GM12878 (cell line): ENCODE measurements around the gene FOXD1.

Source experiments
- FOXM1 ChIP-seq: IDR thresholded peaks from 2 replicates; pipeline ENCODE4 v1.6.1; 2012; ENCODE audit warnings: low read depth, mild to moderate bottlenecking, inconsistent platforms, low read length, moderate library complexity
- POLR2AphosphoS5 ChIP-seq: IDR thresholded peaks from 2 replicates; pipeline ENCODE4 v1.6.1; 2011; ENCODE audit warnings: mild to moderate bottlenecking, low read length, inconsistent platforms
- SRF ChIP-seq, 2 experiments: IDR thresholded peaks; 2 replicates each; pipeline ENCODE4 v1.6.1; 2011; ENCODE audit warnings: low read depth in 2 of 2, low read length in 2 of 2, mild to moderate bottlenecking in 1 of 2, moderate library complexity in 1 of 2
- TF ChIP-seq, protein P1 (sequence below): IDR thresholded peaks from 2 replicates; pipeline ENCODE4 v1.6.1; 2011; ENCODE audit warnings: borderline replicate concordance, low read depth, mild to moderate bottlenecking, moderate library complexity, mixed read lengths, low read length; ENCODE audit not compliant: insufficient read depth; ENCODE audit errors: extremely low read length
- TF ChIP-seq, protein P2 (sequence below), 3 experiments: IDR thresholded peaks in 2 of 3; conservative IDR thresholded peaks in 1 of 3; 2 replicates each; pipeline ENCODE4 v1.5.1; 2011; ENCODE audit warnings: low read depth in 3 of 3, low read length in 3 of 3, mild to moderate bottlenecking in 3 of 3, control low read depth in 2 of 3, moderate library complexity in 2 of 3, inconsistent platforms in 1 of 3, mixed read lengths in 1 of 3; ENCODE audit not compliant: control insufficient read depth in 2 of 3, insufficient read depth in 1 of 3; ENCODE audit errors: extremely low read depth in 1 of 3
- TF ChIP-seq, protein P3 (sequence below): fragments of 450-650 bp; IDR thresholded peaks from 2 replicates; pipeline ENCODE4 v1.6.1; 2016; ENCODE audit warnings: mild to moderate bottlenecking
- TF ChIP-seq, protein P4 (sequence below): fragments of 450-650 bp; IDR thresholded peaks from 2 replicates; pipeline ENCODE4 v1.6.1; 2018; ENCODE audit warnings: borderline replicate concordance, mild to moderate bottlenecking; ENCODE audit not compliant: partially characterized antibody

DNA sequence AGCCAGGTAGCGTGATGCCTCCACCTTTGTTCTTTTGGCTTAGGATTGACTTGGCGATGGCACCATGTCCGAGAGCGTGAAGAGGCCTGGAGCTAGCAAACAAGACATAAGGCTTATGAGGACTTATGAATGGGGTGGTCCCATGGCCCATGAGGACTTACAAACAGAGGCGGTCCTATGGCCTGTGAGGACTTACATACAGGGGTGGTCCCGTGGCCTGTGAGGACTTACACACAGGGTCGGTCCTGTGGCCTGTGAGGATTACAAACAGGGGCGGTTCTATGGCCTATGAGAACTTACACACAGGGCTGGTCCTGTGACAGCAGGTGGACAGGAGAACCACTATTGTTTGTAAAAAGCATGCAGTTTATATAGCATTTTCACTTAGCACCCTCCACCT, 21.3 kb upstream of the FOXD1 start:
- TF ChIP-seq, protein P1, sequence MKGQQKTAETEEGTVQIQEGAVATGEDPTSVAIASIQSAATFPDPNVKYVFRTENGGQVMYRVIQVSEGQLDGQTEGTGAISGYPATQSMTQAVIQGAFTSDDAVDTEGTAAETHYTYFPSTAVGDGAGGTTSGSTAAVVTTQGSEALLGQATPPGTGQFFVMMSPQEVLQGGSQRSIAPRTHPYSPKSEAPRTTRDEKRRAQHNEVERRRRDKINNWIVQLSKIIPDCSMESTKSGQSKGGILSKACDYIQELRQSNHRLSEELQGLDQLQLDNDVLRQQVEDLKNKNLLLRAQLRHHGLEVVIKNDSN: no peak
- TF ChIP-seq, protein P2, sequence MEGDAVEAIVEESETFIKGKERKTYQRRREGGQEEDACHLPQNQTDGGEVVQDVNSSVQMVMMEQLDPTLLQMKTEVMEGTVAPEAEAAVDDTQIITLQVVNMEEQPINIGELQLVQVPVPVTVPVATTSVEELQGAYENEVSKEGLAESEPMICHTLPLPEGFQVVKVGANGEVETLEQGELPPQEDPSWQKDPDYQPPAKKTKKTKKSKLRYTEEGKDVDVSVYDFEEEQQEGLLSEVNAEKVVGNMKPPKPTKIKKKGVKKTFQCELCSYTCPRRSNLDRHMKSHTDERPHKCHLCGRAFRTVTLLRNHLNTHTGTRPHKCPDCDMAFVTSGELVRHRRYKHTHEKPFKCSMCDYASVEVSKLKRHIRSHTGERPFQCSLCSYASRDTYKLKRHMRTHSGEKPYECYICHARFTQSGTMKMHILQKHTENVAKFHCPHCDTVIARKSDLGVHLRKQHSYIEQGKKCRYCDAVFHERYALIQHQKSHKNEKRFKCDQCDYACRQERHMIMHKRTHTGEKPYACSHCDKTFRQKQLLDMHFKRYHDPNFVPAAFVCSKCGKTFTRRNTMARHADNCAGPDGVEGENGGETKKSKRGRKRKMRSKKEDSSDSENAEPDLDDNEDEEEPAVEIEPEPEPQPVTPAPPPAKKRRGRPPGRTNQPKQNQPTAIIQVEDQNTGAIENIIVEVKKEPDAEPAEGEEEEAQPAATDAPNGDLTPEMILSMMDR (IDR thresholded peaks at IDR 0.05 in 2 of 3, conservative IDR thresholded peaks at IDR 0.05 in 1 of 3; ENCODE audit: control insufficient read depth in 2 of 3, extremely low read depth in 1 of 3, insufficient read depth in 1 of 3, low read depth in 3 of 3, low read length in 3 of 3): no peak
- TF ChIP-seq SRF (IDR thresholded peaks at IDR 0.05; ENCODE audit: low read depth in 2 of 2, low read length in 2 of 2) (no peak), FOXM1 (no peak), POLR2AphosphoS5 (no peak)
- TF ChIP-seq, protein P3, sequence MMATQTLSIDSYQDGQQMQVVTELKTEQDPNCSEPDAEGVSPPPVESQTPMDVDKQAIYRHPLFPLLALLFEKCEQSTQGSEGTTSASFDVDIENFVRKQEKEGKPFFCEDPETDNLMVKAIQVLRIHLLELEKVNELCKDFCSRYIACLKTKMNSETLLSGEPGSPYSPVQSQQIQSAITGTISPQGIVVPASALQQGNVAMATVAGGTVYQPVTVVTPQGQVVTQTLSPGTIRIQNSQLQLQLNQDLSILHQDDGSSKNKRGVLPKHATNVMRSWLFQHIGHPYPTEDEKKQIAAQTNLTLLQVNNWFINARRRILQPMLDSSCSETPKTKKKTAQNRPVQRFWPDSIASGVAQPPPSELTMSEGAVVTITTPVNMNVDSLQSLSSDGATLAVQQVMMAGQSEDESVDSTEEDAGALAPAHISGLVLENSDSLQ: no peak
- TF ChIP-seq, protein P4, sequence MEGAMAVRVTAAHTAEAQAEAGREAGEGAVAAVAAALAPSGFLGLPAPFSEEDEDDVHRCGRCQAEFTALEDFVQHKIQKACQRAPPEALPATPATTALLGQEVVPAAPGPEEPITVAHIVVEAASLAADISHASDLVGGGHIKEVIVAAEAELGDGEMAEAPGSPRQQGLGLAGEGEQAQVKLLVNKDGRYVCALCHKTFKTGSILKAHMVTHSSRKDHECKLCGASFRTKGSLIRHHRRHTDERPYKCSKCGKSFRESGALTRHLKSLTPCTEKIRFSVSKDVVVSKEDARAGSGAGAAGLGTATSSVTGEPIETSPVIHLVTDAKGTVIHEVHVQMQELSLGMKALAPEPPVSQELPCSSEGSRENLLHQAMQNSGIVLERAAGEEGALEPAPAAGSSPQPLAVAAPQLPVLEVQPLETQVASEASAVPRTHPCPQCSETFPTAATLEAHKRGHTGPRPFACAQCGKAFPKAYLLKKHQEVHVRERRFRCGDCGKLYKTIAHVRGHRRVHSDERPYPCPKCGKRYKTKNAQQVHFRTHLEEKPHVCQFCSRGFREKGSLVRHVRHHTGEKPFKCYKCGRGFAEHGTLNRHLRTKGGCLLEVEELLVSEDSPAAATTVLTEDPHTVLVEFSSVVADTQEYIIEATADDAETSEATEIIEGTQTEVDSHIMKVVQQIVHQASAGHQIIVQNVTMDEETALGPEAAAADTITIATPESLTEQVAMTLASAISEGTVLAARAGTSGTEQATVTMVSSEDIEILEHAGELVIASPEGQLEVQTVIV: no peak
